Inflammatory macrophage treated with lipopolysaccharide for 1 hour (primary cell): ENCODE data around the gene RETREG1.
"Not testable (repeated sequence)": the region's sequence is repeated elsewhere in the genome, so short reads cannot be mapped to it uniquely, and the experiment has no call there.

ENCODE experiments used
- DNase-seq, 2 donors: peaks; one replicate each; pipeline ENCODE4 v3.0.0-alpha.2; 2020 to 2022

RETREG1 gene

GRCh38 chr5:16615741-16616535 is 859 bp downstream of the RETREG1 start:
- DNase-seq: no peak

DNA sequence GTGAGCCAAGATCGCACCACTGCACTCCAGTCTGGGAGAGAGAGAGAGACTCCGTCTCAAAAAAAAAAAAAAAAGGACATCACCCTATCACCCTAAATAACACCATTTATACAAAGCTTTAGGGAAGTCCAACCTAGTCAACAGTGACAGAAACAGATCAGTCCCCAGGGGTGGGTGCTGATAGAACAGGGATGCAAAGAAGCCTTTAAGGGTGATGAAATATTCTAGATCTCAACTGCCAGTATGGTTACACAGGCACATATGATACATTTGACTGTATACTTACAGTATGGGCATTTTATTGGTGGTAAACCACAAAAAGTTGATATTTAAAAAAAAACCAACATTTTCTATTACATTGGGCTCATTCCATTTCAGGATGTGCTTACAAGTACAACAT is 4.8 kb downstream of the RETREG1 start:
- no peak for DNase-seq

DNA sequence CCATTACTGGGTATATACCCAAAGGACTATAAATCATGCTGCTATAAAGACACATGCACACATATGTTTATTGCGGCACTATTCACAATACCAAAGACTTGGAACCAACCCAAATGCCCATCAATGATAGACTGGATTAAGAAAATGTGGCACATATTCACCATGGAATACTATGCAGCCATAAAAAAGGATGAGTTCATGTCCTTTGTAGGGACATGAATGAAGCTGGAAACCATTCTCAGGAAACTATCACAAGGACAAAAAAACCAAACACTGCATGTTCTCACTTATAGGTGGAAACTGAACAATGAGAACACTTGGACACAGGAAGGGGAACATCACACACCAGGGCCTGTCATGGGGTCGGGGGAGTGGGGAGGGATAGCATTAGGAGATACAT is 5.9 kb downstream of the RETREG1 start:
- not testable (repeated sequence) for DNase-seq

DNA sequence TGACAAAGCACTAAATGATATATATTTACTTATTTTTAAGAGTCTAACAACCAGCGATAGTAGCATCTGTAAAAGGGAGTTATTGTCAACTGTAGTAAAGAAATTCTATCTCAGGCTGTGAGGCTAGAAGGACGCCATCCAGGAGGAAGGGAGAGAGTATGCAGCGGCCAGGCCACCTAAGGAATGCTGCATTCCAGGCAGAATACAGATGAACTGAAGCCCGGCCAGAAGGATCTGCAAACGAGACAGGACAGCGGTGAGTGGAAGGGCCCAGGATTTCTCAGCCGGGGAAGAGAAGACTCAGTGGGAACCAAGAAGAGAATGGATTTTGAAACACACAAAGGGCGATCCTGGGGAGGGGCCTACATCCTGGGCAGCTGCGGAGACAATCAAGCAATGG is 7.4 kb downstream of the RETREG1 start:
- no peak for DNase-seq

- no peak for DNase-seq
These were observed 10.2 kb downstream of the RETREG1 start for GRCh38 chr5:16606628-16607027.

DNA sequence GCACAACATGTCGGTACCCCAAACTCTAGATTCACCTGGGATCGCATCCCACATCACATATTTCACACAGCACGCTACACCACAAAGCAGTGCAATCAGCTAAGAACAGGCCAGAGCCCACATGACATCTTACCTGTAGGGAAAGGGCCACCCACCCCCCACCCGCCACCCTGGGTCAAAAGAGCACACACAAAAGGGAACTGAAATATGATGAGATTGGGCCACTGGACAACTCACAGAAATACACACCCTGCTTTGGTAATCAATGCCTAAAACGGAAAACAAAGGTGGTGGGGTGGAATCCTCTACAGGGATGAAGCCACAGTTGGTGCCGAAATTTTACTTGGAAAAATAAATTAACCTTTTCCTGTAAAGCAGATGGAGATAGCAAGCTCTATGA is 13.1 kb downstream of the RETREG1 start:
- no peak for DNase-seq

GRCh38 chr5:16603295-16603694 is 13.5 kb downstream of the RETREG1 start:
- DNase-seq: no peak

DNA sequence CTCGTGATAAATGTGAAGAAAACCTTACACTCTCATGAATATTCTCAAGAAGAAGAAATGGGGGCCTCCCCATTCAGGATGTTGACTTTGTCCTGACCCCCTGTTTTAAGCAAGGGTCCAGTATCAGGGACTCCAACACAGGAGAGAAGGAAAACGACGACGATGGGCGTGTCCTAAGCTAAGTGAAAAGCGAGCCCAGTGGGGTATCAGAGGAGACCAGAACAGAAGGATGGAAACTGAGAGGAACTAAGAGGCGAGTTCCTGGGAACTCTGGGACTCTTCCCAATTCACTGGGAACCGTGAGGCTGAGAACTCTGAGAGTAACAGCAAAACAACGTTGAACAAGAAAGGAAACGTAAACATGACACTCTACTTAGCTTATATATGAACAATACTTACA is 14.6 kb downstream of the RETREG1 start:
- DNase-seq: no peak

GRCh38 chr5:16600946-16601345 is 15.9 kb downstream of the RETREG1 start:
- DNase-seq: peak in 1 of 2 donors; percentile 31

- peak; percentile 38 to 57 for DNase-seq
These were observed 16.4 kb downstream of the RETREG1 start for GRCh38 chr5:16600397-16600796.

DNA sequence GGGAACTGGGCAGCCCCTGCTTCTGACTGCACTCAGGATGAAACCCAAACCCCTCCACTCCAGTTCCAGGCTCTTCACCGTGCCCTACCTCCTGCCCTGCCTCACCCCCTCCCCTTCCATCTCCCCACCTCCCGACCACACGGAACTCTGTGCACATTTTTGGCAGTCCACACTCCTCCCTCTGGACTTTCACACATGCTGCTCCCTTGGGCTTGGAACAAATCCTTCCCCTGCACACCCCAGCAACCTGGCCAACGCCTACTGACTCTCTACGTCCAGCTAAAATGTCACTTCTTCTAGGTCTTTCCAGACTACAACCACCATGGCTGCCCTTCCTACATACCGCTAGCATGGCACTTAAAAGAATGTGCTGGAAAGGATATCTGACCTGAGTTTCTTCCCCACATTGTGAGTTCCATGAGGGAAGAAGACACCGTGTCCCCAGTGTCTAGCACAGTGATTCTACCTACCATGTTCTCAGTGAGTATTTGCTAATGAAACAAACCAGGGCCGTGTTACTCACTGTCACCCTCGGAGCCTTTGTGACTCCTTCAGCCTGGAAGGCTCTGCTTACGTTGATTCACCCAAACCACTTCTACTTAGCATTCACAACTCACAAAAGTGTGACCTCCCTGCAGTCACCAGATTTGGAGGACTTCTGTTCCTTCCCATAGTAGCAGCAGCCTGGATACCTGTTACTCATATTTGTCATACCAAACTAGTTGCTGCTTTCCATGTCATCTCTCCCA is 18.7 kb downstream of the RETREG1 start:
- no peak for DNase-seq

DNA sequence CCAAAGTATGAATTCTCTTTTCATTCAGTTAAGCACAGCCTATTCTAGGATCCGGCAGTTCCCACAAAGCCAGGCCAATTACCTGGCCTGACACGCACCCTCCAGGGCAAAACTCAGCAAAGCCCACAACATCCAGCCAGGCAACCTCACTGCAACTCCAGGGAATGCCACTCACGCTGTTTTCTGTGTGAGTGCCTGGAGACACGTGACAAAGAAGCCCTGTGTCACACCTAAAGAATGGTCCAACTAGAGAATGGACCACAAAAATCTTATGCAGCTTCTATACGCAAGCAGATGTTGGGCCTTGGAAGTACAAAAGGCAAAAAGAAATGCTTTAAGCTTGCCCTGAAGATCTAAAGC is 20.2 kb downstream of the RETREG1 start:
- DNase-seq: no peak

DNA sequence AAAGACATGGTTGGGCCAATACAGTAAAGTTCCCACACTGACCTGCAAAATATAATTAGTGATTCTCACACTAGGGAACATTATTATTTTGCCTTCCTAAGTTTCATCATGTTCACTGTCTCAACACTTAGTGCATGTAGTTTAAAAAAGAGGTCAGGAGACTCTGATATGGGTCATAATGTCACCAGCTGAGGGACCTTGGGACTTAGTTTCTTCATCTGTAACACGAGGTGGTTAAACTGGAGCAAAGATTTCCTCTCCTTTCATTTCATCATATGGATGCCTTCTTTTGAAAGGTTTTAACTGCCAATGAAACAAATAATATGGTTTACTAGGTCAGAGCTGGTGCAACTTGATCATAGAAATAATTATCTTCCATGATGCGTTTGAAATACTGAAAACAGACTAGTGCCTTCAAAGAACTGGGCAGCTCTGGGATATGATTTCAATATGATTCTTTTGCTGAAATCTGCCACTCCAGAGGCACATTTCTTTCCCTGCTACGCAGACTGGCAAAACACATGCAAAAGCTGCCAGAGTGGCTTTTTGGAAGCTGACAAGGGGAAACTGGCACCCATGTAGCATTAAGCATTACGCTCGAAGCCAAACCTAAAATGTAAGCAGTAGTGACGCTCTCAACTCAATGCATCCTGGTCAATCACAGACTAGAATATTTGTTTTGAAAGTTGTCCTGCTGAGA is 20.8 kb downstream of the RETREG1 start:
- DNase-seq: peak in 1 of 2 donors; percentile 78

- peak; percentile 19 to 49 for DNase-seq
These were observed 23.2 kb downstream of the RETREG1 start for GRCh38 chr5:16593628-16594027.

GRCh38 chr5:16593013-16593412 is 23.8 kb downstream of the RETREG1 start:
- peak; percentile 47 to 88 for DNase-seq

DNA sequence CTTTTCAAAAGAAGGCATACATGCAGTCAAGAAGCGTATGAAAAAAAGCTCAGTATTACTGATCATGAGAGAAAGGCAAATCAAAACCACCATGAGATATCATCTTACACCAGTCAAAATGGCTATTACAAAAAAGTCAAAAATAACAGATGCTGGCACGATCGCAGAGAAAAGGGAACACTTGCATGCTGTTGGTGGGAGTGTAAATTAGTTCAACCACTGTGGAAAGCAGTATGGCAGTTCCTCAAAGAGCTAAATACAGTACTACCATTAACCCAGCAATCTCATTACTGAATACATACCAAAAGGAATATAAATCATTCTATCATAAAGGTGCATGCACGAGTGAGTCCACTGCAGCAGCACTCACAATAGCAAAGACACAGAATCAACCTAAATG is 24.5 kb downstream of the RETREG1 start:
- peak in 1 of 2 donors; percentile 33 for DNase-seq

DNA sequence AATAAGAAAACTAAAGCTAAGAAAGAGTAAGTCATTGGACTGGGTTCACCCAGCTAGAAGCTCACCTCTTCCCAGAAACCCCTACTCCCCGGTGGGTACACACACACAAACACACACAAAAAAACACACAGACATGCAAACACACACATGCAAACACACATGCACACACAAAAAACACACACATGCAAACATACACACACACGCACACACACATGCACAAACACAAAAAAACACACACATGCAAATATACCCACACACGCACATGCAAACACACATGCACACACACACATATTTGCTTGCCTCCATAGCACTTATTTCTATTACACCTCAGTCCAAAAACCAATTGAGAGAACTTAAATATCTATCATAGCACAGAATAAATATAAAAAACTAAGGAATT is 26.1 kb downstream of the RETREG1 start:
- no peak for DNase-seq

- DNase-seq: no peak
These were observed 27.1 kb downstream of the RETREG1 start for GRCh38 chr5:16589658-16590057.

GRCh38 chr5:16588434-16589214 is 28.2 kb downstream of the RETREG1 start:
- DNase-seq: no peak

GRCh38 chr5:16586556-16586955 is 30.2 kb downstream of the RETREG1 start:
- DNase-seq: no peak

DNA sequence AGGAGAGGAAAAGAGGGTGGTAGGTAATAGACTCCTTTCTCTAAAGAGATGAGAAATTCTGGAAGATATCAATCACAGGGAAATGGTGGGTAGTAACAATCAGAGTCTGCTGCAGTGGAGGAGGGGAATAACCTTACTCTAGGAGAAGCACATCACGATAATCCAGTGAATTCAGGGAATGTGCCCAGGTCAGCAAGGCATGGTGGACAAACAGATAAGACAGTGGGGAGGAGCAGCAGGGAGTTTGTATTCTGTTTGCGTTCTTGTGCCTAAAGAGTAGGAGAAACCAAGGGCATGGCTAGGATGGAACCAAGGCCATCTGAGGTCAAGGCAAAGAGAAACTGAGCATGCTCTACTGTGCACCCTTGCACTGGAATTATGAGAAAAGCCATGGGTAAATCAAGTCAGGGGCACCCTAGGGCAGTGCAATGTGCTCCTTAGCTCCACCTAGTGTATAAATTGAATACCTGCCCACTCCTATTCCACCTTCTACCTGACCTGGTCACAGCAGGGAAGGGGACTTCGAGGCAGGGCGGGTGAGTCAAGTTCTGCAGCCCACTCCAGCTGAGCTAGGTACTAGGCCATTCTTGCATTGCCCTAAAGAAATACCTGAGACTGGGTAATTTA is 31.6 kb downstream of the RETREG1 start:
- no peak for DNase-seq

- DNase-seq: no peak
These were observed 34.7 kb downstream of the RETREG1 start for GRCh38 chr5:16582081-16582480.
